ENCODE data around the gene SMG6.

- no peak for TF ChIP-seq POLR2A (IDR thresholded peaks at IDR 0.05; ENCODE audit: low read length)
- no peak for TF ChIP-seq GATA1 (IDR thresholded peaks at IDR 0.05; ENCODE audit: low read depth, low read length)
These were observed 243.3 kb downstream of the SMG6 start for GRCh38 chr17:2060385-2060658.

Data from erythroblast (primary cell).